Islet precursor cell (in vitro differentiated cells): ENCODE measurements around the gene ZNF646.

Source experiments
- DNase-seq: peaks from one replicate; pipeline ENCODE4 v3.0.0-alpha.2; 2018

Gene ZNF646

GRCh38 chr16:31063843-31064611, 10.2 kb upstream of the ZNF646 start:
- DNase-seq = no peak

- DNase-seq = peak; percentile 92
These were observed 9.2 kb upstream of the ZNF646 start for GRCh38 chr16:31064882-31065461.

- no peak for DNase-seq
These were observed 6.9 kb upstream of the ZNF646 start for GRCh38 chr16:31067342-31067741.

- no peak for DNase-seq
These were observed 2.4 kb upstream of the ZNF646 start for GRCh38 chr16:31071861-31072260.

- peak; percentile 59 for DNase-seq
These were observed 1.6 kb upstream of the ZNF646 start for GRCh38 chr16:31072540-31073141.

GRCh38 chr16:31073142-31073969, 866 bp upstream of the ZNF646 start:
- DNase-seq = peak; percentile 97

- DNase-seq = no peak
These were observed 577 bp downstream of the ZNF646 start for GRCh38 chr16:31074814-31075183.

GRCh38 chr16:31076319-31076718, 2.1 kb downstream of the ZNF646 start:
- DNase-seq = no peak

GRCh38 chr16:31077024-31077423, 2.8 kb downstream of the ZNF646 start:
- no peak for DNase-seq

- no peak for DNase-seq
These were observed 3.6 kb downstream of the ZNF646 start for GRCh38 chr16:31077592-31078396.

- DNase-seq = no peak
These were observed 4.5 kb downstream of the ZNF646 start for GRCh38 chr16:31078597-31079341.

GRCh38 chr16:31079342-31079944, 5.2 kb downstream of the ZNF646 start:
- DNase-seq = peak; percentile 52

GRCh38 chr16:31080035-31080629, 5.9 kb downstream of the ZNF646 start:
- peak; percentile 49 for DNase-seq

GRCh38 chr16:31080756-31081419, 6.7 kb downstream of the ZNF646 start:
- no peak for DNase-seq

- no peak for DNase-seq
These were observed 7.5 kb downstream of the ZNF646 start for GRCh38 chr16:31081428-31082351.

- DNase-seq = no peak
These were observed 8.3 kb downstream of the ZNF646 start for GRCh38 chr16:31082368-31083045.

- no peak for DNase-seq
These were observed 8.9 kb downstream of the ZNF646 start for GRCh38 chr16:31083081-31083480.

GRCh38 chr16:31083556-31083955, 9.3 kb downstream of the ZNF646 start:
- peak; percentile 56 for DNase-seq

- no peak for DNase-seq
These were observed 9.8 kb downstream of the ZNF646 start for GRCh38 chr16:31083981-31084380.
